Thyroid gland (tissue), 4 donors: ENCODE measurements around the gene PDE10A.

Source experiments
- CTCF ChIP-seq, 6 experiments: fragments of 200-600 bp in 3 of 6; fragments of 450-650 bp in 3 of 6; sonication (generic) in 3 of 6; IDR thresholded peaks; one replicate each; pipeline ENCODE4 v1.5.1; 2016 to 2019; ENCODE audit warnings: antibody characterized with exemption in 6 of 6, mild to moderate bottlenecking in 2 of 6, inconsistent platforms in 1 of 6, moderate library complexity in 1 of 6
- POLR2A ChIP-seq, 2 donors: fragments of 450-650 bp; IDR thresholded peaks; one replicate each; pipeline ENCODE4 v1.6.1; 2017; ENCODE audit warnings: antibody characterized with exemption in 2 of 2, mild to moderate bottlenecking in 2 of 2, moderate library complexity in 1 of 2

DNA sequence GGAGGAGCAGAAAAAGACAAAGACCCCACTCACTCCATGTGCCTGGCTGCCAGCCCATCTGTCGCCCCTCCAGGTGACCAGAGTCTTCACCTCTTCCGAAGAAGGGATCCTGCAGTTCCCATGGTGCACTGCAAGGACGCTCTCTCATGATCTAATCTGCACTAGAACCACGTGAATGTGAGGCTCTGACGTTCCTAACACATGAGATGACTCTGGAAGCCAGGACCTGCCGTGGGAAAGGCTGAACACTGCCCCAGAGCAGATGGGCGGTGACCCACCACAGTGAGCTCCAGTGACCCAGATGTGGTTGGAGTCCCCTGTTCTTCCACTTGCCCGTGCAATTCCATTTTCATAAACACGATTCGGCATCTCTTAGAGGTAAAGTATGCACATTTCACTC, 39.6 kb upstream of the PDE10A start:
- TF ChIP-seq POLR2A (IDR thresholded peaks at IDR 0.05) (no peak), CTCF (IDR thresholded peaks at IDR 0.05) (no peak)
